ENCODE results near the gene EPB41L2.

- TF ChIP-seq CTCF (IDR thresholded peaks at IDR 0.05) (no peak), POLR2AphosphoS5 (IDR thresholded peaks at IDR 0.05) (no peak)
These were observed 125.0 kb downstream of the EPB41L2 start for GRCh38 chr6:130937942-130938604.
